MCF 10A (cell line): Measurements from ENCODE around the gene PRKN. TPM values are rescaled to one million over a fixed set of nuclear protein-coding genes. Genes with fewer than 3 reads are reported as not detected.

Experiments
- BruUV-seq: library from RNA; stranded (reverse); fragments of 400-500 nt; replicated peaks from 2 replicates; lab custom pipeline; 2021; lab: Mats Ljungman, UMichigan
- CTCF ChIA-PET: fragments of 300-600 bp; sonication (Branson Sonifier 250); formaldehyde crosslinking; extraction: SDS; loops from one replicate; lab custom pipeline; 2021; ENCODE audit warnings: antibody characterized with exemption, inconsistent platforms; lab: Yijun Ruan, JAX
- POLR2A ChIA-PET: fragments of 300-600, 350-650 bp; sonication (Branson Sonifier 250); formaldehyde crosslinking; extraction: SDS; loops from one replicate; lab custom pipeline; 2020; ENCODE audit warnings: antibody characterized with exemption, inconsistent platforms; lab: Yijun Ruan, JAX
- DNase-seq: peaks from one replicate; pipeline ENCODE4 v3.0.0-alpha.2; 2018; ENCODE audit not compliant: unreplicated experiment
- H3K27ac Mint-ChIP-seq: one replicate; pipeline ENCODE4 v1.8.0; 2022; ENCODE audit warnings: mild to moderate bottlenecking, low read depth, mixed read lengths; ENCODE audit not compliant: unreplicated experiment
- H3K27me3 Mint-ChIP-seq: one replicate; pipeline ENCODE4 v1.8.0; 2022; ENCODE audit warnings: mixed read lengths; ENCODE audit not compliant: insufficient read depth, unreplicated experiment
- H3K36me3 Mint-ChIP-seq: one replicate; pipeline ENCODE4 v1.8.0; 2022; ENCODE audit warnings: mild to moderate bottlenecking, moderate library complexity, mixed read lengths; ENCODE audit not compliant: insufficient read depth, unreplicated experiment
- H3K4me1 Mint-ChIP-seq: one replicate; pipeline ENCODE4 v1.8.0; 2022; ENCODE audit warnings: mixed read lengths; ENCODE audit not compliant: insufficient read depth, unreplicated experiment
- H3K4me3 Mint-ChIP-seq: one replicate; pipeline ENCODE4 v1.8.0; 2022; ENCODE audit warnings: mild to moderate bottlenecking, moderate library complexity, mixed read lengths; ENCODE audit not compliant: unreplicated experiment
- H3K9me3 Mint-ChIP-seq: one replicate; pipeline ENCODE4 v1.8.0; 2022; ENCODE audit warnings: mixed read lengths; ENCODE audit not compliant: unreplicated experiment
- CTCF ChIP-seq: fragments of 200-600 bp; IDR thresholded peaks from one replicate; pipeline ENCODE4 v1.8.0; 2022; ENCODE audit warnings: antibody characterized with exemption, mild to moderate bottlenecking; ENCODE audit not compliant: unreplicated experiment
- intact Hi-C: fragments of 100-400 bp; cut with micrococcal nuclease; formaldehyde crosslinking; loops from 2 replicates; pipeline ENCODE4 v1.14.1; 2022
- total RNA-seq: library from RNA; stranded (reverse); gene quantifications from 2 replicates; pipeline ENCODE4 v1.2.3, GENCODE V29; 2022

The PRKN gene
- total RNA-seq, 1 experiment from 2014 or later: 2.5 TPM

- H3K9me3 Mint-ChIP-seq: no peaks in the 10 kb centered on the region
- no peaks in the 10 kb centered on the region for H3K4me1 Mint-ChIP-seq
- no peaks in the 10 kb centered on the region for H3K36me3 Mint-ChIP-seq
- POLR2A ChIA-PET: no interaction called here
- TF ChIP-seq CTCF: no peak
- no peak overlapping the region for H3K27ac Mint-ChIP-seq
- DNase-seq: no peak
- CTCF ChIA-PET: interaction anchor here (0.6 kb wide), 1 partner anchor 370 kb away, joined by 3 read pairs; no protein-coding TSS in a partner anchor
- no peak overlapping the region for H3K4me3 Mint-ChIP-seq
- BruUV-seq: no TSS peak
- H3K27me3 Mint-ChIP-seq: no peaks in the 10 kb centered on the region
- intact Hi-C loops: no loop called here
Observed at GRCh38 chr6:162651505-162651904, 76.1 kb downstream of the PRKN start.

GRCh38 chr6:162649271-162649670 lies 78.3 kb downstream of the PRKN start:
- no peaks in the 10 kb centered on the region for H3K9me3 Mint-ChIP-seq
- DNase-seq: no peak
- BruUV-seq: no TSS peak
- intact Hi-C loops: no loop called here
- H3K4me1 Mint-ChIP-seq: no peaks in the 10 kb centered on the region
- no peak for TF ChIP-seq CTCF
- H3K36me3 Mint-ChIP-seq: peaks cover 5% of the 10 kb centered on the region
- CTCF ChIA-PET: no interaction called here
- no peak overlapping the region for H3K27ac Mint-ChIP-seq
- H3K27me3 Mint-ChIP-seq: no peaks in the 10 kb centered on the region
- no peak overlapping the region for H3K4me3 Mint-ChIP-seq
- POLR2A ChIA-PET: no interaction called here

GRCh38 chr6:162644153-162644552 lies 83.4 kb downstream of the PRKN start:
- H3K27me3 Mint-ChIP-seq: no peaks in the 10 kb centered on the region
- ChIA-PET POLR2A (no interaction called here), CTCF (no interaction called here)
- H3K27ac Mint-ChIP-seq: no peak overlapping the region
- H3K9me3 Mint-ChIP-seq: no peaks in the 10 kb centered on the region
- no peak for DNase-seq
- peaks cover 5% of the 10 kb centered on the region for H3K36me3 Mint-ChIP-seq
- no peaks in the 10 kb centered on the region for H3K4me1 Mint-ChIP-seq
- BruUV-seq: no TSS peak
- H3K4me3 Mint-ChIP-seq: no peak overlapping the region
- intact Hi-C loops: no loop called here
- no peak for TF ChIP-seq CTCF

- peaks cover 4% of the 10 kb centered on the region for H3K4me1 Mint-ChIP-seq
- H3K9me3 Mint-ChIP-seq: no peaks in the 10 kb centered on the region
- H3K27ac Mint-ChIP-seq: no peak overlapping the region
- TF ChIP-seq CTCF: no peak
- no peaks in the 10 kb centered on the region for H3K27me3 Mint-ChIP-seq
- H3K4me3 Mint-ChIP-seq: no peak overlapping the region
- BruUV-seq: no TSS peak
- ChIA-PET CTCF (interaction anchor here (0.6 kb wide), 1 partner anchor 11 kb away, joined by 3 read pairs; no protein-coding TSS in a partner anchor), POLR2A (interaction anchor here (0.9 kb wide), 1 partner anchor 27 kb away, joined by 3 read pairs; no protein-coding TSS in a partner anchor)
- peaks cover 1% of the 10 kb centered on the region for H3K36me3 Mint-ChIP-seq
- intact Hi-C loops: no loop called here
- DNase-seq: no peak
Observed at GRCh38 chr6:162640756-162641155, 86.8 kb downstream of the PRKN start.
